G401.6 (cell line): Measurements from ENCODE around the gene NKD1.

Experiments used
- FAIRE-seq: peaks from 2 replicates; lab custom pipeline; 2012; peaks lifted over from hg19 to GRCh38; lab: Jason Lieb, UNC

The NKD1 gene

DNA sequence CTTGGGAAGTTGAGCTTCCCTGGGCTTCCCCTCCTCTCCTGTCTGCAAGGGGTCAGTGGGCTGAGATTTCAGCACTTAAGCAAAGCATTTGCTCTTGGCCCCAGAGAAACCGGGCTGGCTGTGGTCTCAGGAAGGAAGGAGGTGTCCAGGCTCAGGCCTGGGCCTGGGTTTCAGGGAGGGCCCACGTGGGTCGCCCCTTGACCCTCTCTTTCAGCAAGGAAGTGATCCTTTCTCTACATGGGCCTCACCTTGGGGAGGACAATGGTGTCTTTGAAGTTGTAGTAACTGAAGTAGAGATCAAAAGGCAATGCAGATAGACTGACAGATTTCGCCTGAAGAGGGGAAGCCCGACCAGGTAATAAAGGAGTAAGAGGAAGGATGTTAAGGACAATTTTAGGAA lies 147.9 kb downstream of the NKD1 start:
- FAIRE-seq, result no peak

DNA sequence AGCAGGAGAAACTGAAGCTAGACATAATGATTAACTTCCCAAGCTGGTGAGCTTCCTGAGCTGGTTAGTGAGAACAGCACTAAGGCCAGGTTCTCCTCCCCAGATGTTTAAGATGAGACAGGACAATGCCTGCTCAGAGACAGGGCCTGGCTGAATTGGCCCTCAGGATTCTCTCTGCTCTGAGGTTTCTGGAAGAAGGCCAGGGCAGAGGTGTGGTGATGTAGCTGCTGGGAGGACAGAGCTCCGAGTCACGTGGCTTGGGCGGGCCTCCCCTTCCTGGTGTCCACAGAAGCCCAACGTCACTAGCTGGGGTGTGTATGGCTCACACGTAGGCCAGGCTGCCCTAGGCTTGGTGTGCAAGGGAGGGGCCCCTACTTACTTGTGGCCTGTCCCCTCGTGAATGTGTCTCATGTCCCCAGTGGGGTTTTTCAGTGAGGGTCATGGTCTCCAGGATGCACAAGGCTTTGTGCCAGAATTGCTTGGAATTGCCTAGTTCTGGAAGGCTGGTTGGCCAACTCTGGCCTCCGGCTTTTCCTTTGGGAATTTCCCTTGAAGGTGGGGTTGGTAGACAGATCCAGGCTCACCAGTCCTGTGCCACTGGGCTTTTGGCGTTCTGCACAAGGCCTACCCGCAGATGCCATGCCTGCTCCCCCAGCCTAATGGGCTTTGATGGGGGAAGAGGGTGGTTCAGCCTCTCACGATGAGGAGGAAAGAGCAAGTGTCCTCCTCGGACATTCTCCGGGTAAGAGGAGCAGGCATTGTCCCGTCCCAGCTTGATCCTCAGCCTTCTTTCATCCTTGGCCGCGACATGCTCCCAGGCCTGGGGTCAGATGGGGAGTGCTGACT lies 148.6 kb downstream of the NKD1 start:
- no peak for FAIRE-seq

DNA sequence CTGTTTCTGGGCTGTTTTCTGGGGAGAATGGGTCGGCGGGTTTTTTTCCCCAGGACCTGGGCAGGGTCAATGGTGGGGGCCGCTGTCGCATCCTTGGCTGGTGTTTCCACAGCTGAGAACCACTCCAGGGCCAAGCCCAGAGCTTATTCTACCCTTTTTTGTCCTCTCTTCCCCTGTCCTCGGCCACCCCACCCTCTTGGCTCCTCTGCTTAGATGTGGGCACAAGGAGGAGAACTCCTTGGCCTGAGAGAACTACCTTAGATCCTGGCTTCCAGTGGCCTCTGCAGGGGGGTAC lies 149.2 kb downstream of the NKD1 start:
- FAIRE-seq, result no peak

DNA sequence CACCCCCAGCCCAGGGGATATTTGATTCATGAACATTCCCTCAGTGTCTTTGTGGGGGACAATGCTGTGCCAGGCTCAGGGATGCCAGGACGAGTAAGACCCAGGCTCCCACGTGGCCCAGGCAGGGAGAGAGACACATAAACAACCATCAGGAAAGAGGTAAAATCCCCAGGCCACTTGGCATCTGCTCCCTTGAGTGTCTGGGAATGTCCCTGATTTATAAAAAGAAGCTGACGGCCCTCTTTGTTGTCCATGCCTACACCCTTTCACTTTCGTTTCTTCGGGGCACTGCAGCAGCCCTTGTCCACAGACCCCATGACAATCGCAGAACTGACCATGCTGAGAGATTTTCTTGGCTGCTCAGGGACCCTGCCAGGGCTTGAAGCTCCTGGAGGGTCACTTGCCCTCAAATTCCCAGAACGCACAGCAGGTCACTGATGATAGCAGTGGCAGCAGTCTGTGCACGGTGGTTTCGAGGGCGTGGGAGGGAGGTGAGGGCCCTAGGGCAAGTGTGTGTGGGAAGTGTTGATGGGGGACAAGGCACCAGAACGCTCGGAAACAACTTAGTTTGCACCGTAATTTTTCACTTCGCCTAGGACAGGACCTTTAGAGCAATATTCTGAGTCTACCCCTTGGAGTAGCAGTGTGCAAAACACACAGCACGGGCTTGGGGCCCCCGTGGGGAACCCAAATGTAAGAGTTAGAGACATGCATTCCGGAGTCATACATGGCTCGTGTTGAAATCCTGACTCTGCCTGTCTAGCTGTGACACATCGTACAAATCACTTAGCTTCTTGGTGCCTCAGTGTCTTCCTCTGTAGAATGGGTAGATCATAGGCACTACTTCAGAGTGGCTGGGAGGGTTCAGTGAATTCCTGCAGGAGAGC lies 149.9 kb downstream of the NKD1 start:
- FAIRE-seq, result no peak
